GM19240 (cell line): ENCODE measurements around the gene ANTXR1.
"Not testable (repeated sequence)": the region's sequence is repeated elsewhere in the genome, so short reads cannot be mapped to it uniquely, and the experiment has no call there.

Source experiments
- DNase-seq: peaks from one replicate; pipeline ENCODE4 v3.0.0; 2011; ENCODE audit warnings: low spot score; ENCODE audit not compliant: insufficient read length

ANTXR1 gene

GRCh38 chr2:69226903-69227302 is 213.9 kb downstream of the ANTXR1 start:
- no peak for DNase-seq

GRCh38 chr2:69227716-69228115 is 214.7 kb downstream of the ANTXR1 start:
- no peak for DNase-seq

GRCh38 chr2:69230946-69231345 is 218.0 kb downstream of the ANTXR1 start:
- DNase-seq, result not testable (repeated sequence)

- DNase-seq, result no peak
Observed at GRCh38 chr2:69231612-69232277, 218.8 kb downstream of the ANTXR1 start.

GRCh38 chr2:69235835-69236234 is 222.9 kb downstream of the ANTXR1 start:
- DNase-seq, result not testable (repeated sequence)

- no peak for DNase-seq
Observed at GRCh38 chr2:69237070-69237670, 224.2 kb downstream of the ANTXR1 start.

GRCh38 chr2:69238449-69239031 is 225.6 kb downstream of the ANTXR1 start:
- no peak for DNase-seq

GRCh38 chr2:69241093-69241492 is 228.1 kb downstream of the ANTXR1 start:
- DNase-seq, result no peak

- no peak for DNase-seq
Observed at GRCh38 chr2:69241664-69242514, 228.9 kb downstream of the ANTXR1 start.

- no peak for DNase-seq
Observed at GRCh38 chr2:69242651-69243051, 229.7 kb downstream of the ANTXR1 start.

- no peak for DNase-seq
Observed at GRCh38 chr2:69243652-69244051, 230.7 kb downstream of the ANTXR1 start.

GRCh38 chr2:69244882-69245281 is 231.9 kb downstream of the ANTXR1 start:
- no peak for DNase-seq

- DNase-seq, result no peak
Observed at GRCh38 chr2:69247583-69247982, 234.6 kb downstream of the ANTXR1 start.

GRCh38 chr2:69248232-69248631 is 235.3 kb downstream of the ANTXR1 start:
- DNase-seq, result no peak

GRCh38 chr2:69250981-69251380 is 238.0 kb downstream of the ANTXR1 start:
- no peak for DNase-seq

- no peak for DNase-seq
Observed at GRCh38 chr2:69251943-69252342, 239.0 kb downstream of the ANTXR1 start.

GRCh38 chr2:69253112-69253511 is 240.1 kb downstream of the ANTXR1 start:
- no peak for DNase-seq

- DNase-seq, result no peak
Observed at GRCh38 chr2:69253611-69254301, 240.8 kb downstream of the ANTXR1 start.

GRCh38 chr2:69255760-69256159 is 242.8 kb downstream of the ANTXR1 start:
- no peak for DNase-seq

GRCh38 chr2:69259994-69260591 is 247.1 kb downstream of the ANTXR1 start:
- DNase-seq, result not testable (repeated sequence)

- no peak for DNase-seq
Observed at GRCh38 chr2:69260666-69261065, 247.7 kb downstream of the ANTXR1 start.
